Fibroblast of mammary gland (primary cell): ENCODE measurements around the gene CGGBP1.

ENCODE experiments used
- DNase-seq: peaks from one replicate; pipeline ENCODE4 v3.0.0-alpha.2; 2010; ENCODE audit warnings: low read depth
- H3K4me3 ChIP-seq: 2 replicates; pipeline ENCODE4 v1.5.1; 2011; ENCODE audit warnings: low read depth, mild to moderate bottlenecking, low read length, moderate library complexity; ENCODE audit not compliant: control insufficient read depth
- TF ChIP-seq, protein P1 (sequence below): conservative IDR thresholded peaks from 2 replicates; pipeline ENCODE4 v1.5.1; 2011; ENCODE audit warnings: low read depth, low read length, inconsistent platforms; ENCODE audit not compliant: control insufficient read depth, insufficient read depth

Gene CGGBP1

GRCh38 chr3:88058581-88059379 lies at the start of gene CGGBP1, which contains the start of gene ZNF654:
Gene CGGBP1, minus strand, starts transcription at chr3:88059005. Its CDS starts 3,029 bp downstream, at chr3:88055976.
Gene ZNF654, plus strand, starts transcription at chr3:88059255. Its CDS starts 65 bp downstream, at chr3:88059320.
- TF ChIP-seq, protein P1, sequence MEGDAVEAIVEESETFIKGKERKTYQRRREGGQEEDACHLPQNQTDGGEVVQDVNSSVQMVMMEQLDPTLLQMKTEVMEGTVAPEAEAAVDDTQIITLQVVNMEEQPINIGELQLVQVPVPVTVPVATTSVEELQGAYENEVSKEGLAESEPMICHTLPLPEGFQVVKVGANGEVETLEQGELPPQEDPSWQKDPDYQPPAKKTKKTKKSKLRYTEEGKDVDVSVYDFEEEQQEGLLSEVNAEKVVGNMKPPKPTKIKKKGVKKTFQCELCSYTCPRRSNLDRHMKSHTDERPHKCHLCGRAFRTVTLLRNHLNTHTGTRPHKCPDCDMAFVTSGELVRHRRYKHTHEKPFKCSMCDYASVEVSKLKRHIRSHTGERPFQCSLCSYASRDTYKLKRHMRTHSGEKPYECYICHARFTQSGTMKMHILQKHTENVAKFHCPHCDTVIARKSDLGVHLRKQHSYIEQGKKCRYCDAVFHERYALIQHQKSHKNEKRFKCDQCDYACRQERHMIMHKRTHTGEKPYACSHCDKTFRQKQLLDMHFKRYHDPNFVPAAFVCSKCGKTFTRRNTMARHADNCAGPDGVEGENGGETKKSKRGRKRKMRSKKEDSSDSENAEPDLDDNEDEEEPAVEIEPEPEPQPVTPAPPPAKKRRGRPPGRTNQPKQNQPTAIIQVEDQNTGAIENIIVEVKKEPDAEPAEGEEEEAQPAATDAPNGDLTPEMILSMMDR: no peak
- peak; percentile 98 for DNase-seq
- H3K4me3 ChIP-seq: peak within 1 kb of the TSS; percentile 75

- H3K4me3 ChIP-seq: no peak overlapping the region
- TF ChIP-seq, protein P1: no peak
- peak; percentile 25 for DNase-seq
These were observed 46.5 kb upstream of the CGGBP1 start for GRCh38 chr3:88105325-88105724.

DNA sequence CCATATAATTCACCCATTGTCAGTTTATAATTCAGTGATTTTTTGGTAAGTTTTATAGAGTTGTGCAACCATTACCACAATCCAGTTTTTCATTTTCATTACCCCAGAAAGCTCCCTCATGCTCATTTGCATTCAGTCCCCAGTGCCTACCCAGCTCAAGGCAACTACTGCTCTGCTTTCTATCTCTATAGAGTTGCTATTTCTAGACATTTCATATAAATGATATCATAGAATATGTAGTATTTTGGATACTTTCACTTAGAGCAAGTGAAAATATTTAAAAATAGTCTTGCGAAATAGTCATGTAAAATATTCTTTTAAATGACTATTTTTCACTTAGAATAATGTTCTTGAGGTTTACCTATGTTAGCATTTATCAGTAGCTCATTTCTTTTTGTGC lies 42.3 kb upstream of the CGGBP1 start:
- TF ChIP-seq, protein P1: no peak
- no peak for DNase-seq
- H3K4me3 ChIP-seq: no peak overlapping the region

GRCh38 chr3:88093266-88093665 lies 34.5 kb upstream of the CGGBP1 start:
- TF ChIP-seq, protein P1: no peak

DNA sequence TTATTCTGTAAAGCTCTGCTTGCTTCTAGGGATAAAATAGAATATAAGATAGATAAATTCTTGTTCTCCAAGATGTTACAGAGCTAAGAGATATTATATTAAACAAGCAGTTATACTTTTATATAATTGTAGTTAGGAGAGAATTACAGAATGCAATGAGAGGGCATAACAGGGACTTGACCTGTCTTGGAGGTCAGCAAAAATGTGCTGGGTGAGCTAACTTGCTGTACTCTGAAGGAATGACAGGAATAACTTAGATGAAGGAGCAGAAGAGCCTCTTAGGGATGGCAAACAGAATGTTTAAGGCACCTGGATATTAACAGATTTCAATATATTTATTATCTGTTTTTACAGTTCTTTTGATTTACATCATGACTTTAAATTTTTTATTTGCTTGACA lies 33.5 kb upstream of the CGGBP1 start:
- DNase-seq: no peak
- H3K4me3 ChIP-seq: no peak overlapping the region
- TF ChIP-seq, protein P1: no peak

More at GRCh38 chr3:88093266-88093665, 34.5 kb upstream of the CGGBP1 start:
- DNase-seq: no peak
- H3K4me3 ChIP-seq: no peak overlapping the region

DNA sequence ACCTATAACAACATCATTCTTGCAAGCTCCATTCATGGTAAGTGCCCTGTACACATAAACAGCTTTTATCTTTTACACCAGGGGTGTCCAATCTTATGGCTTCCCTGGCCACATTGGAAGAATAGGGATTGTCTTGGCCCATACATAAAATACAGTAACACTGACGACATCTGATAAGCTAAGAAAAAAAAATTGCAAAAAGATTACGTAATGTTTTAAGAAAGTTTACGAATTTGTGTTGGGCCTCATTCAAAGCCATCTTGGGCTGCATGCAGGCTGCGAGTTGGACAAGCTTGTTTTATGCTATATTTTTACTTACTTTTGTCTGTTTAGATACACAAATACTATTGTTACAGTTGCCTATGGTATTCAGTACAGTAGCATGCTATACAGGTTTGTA lies 31.9 kb upstream of the CGGBP1 start:
- TF ChIP-seq, protein P1: no peak
- DNase-seq: no peak
- no peak overlapping the region for H3K4me3 ChIP-seq

GRCh38 chr3:88084097-88084501 lies 25.3 kb upstream of the CGGBP1 start:
- no peak overlapping the region for H3K4me3 ChIP-seq
- no peak for DNase-seq
- TF ChIP-seq, protein P1: no peak
